GM12878 (cell line): ENCODE results near the gene MAP4. TPM values are rescaled to one million over a fixed set of nuclear protein-coding genes. Genes with fewer than 3 reads are reported as not detected.
A peak's percentile ranks its signal among the peaks of the same experiment; 100 is the strongest.

Source experiments
- ATAC-seq: fragments of 200-7000 bp; cut with Tn5 transposase; 3 replicates; pipeline ENCODE4 v1.9.1; 2020; ENCODE audit warnings: mild to moderate bottlenecking, moderate library complexity
- BruUV-seq: library from RNA; stranded (reverse); fragments of 400-500 nt; replicated peaks from 2 replicates; lab custom pipeline; 2021; lab: Mats Ljungman, UMichigan
- CTCF ChIA-PET: fragments of 300-600 bp; sonication (Branson Sonifier 250); formaldehyde crosslinking; extraction: SDS; loops from one replicate; lab custom pipeline; 2021; ENCODE audit warnings: inconsistent platforms; lab: Yijun Ruan, JAX
- POLR2A ChIA-PET: fragments of 350-600 bp; formaldehyde crosslinking; extraction: SDS; loops from one replicate; lab custom pipeline; 2021; ENCODE audit warnings: inconsistent platforms; lab: Charles Lee
- RAD21 ChIA-PET: fragments of 300-600 bp; sonication (Branson Sonifier 250); formaldehyde crosslinking; loops from one replicate; lab custom pipeline; 2023; ENCODE audit warnings: antibody characterized with exemption; ENCODE audit not compliant: unreplicated experiment; lab: Charles Lee
- SMC1A ChIA-PET: fragments of 300-600 bp; sonication (Branson Sonifier 250); formaldehyde crosslinking; loops from one replicate; lab custom pipeline; 2023; ENCODE audit not compliant: unreplicated experiment, uncharacterized antibody; lab: Charles Lee
- DNase-seq: peaks from one replicate; pipeline ENCODE4 v3.0.0-alpha.2; 2011; ENCODE audit warnings: low read depth, low spot score
- FAIRE-seq: peaks from 3 replicates; lab custom pipeline; 2011; peaks lifted over from hg19 to GRCh38; lab: Jason Lieb, UNC
- H2AFZ ChIP-seq: 2 replicates; pipeline ENCODE4 v1.6.0; 2011; ENCODE audit warnings: low read depth, low read length, control low read depth; ENCODE audit not compliant: control insufficient read depth
- H3K27ac ChIP-seq: 2 replicates; pipeline ENCODE4 v1.5.1; 2011; ENCODE audit warnings: control low read depth; ENCODE audit not compliant: control insufficient read depth, insufficient read depth
- H3K27me3 ChIP-seq, 2 experiments: replicated peaks in 1 of 2; 2 replicates each; pipeline versions ENCODE4 v1.6.0 to v1.6.1; 2011; ENCODE audit warnings: low read length in 1 of 2; ENCODE audit not compliant: control insufficient read depth in 2 of 2, insufficient read depth in 2 of 2
- H3K36me3 ChIP-seq, 2 experiments: 2 replicates each; pipeline ENCODE4 v1.5.1; 2011; ENCODE audit warnings: low read length in 1 of 2; ENCODE audit not compliant: control insufficient read depth in 2 of 2, insufficient read depth in 2 of 2
- H3K4me1 ChIP-seq: 2 replicates; pipeline ENCODE4 v1.6.1; 2011; ENCODE audit warnings: mild to moderate bottlenecking, low read length, moderate library complexity, mixed read lengths; ENCODE audit not compliant: control insufficient read depth, insufficient read depth
- H3K4me2 ChIP-seq: 2 replicates; pipeline ENCODE4 v1.6.0; 2011; ENCODE audit warnings: control low read depth; ENCODE audit not compliant: control insufficient read depth, insufficient read depth
- H3K4me3 ChIP-seq: fragments of 200-600 bp; sonication (generic); 2 replicates; pipeline ENCODE4 v1.5.1; 2016
- H3K79me2 ChIP-seq: 2 replicates; pipeline ENCODE4 v1.6.0; 2011; ENCODE audit warnings: low read length; ENCODE audit not compliant: control insufficient read depth, insufficient read depth
- H3K9ac ChIP-seq: 2 replicates; pipeline ENCODE4 v1.8.0; 2011; ENCODE audit warnings: low read length, control low read depth, mixed read lengths; ENCODE audit not compliant: control insufficient read depth, insufficient read depth
- H3K9me3 ChIP-seq: replicated peaks from 3 replicates; pipeline ENCODE4 v1.5.1; 2011; ENCODE audit warnings: mild to moderate bottlenecking, low read length; ENCODE audit not compliant: control insufficient read depth, insufficient read depth
- H4K20me1 ChIP-seq: 2 replicates; pipeline ENCODE4 v1.6.0; 2011; ENCODE audit not compliant: control insufficient read depth, insufficient read depth
- CHD2 ChIP-seq: IDR thresholded peaks from 2 replicates; pipeline ENCODE4 v1.6.1; 2011; ENCODE audit warnings: low read depth, low read length, improper control_type of control experiment, borderline replicate concordance
- GATAD2B ChIP-seq: fragments of 450-650 bp; conservative IDR thresholded peaks from 2 replicates; pipeline ENCODE4 v1.6.1; 2017; ENCODE audit warnings: low read depth, mild to moderate bottlenecking, moderate library complexity
- MTA3 ChIP-seq: IDR thresholded peaks from 2 replicates; pipeline ENCODE4 v1.6.1; 2012; ENCODE audit warnings: low read length, inconsistent platforms, borderline replicate concordance
- PML ChIP-seq: IDR thresholded peaks from 2 replicates; pipeline ENCODE4 v1.6.1; 2012; ENCODE audit warnings: low read length, inconsistent platforms
- POLR2A ChIP-seq: IDR thresholded peaks from 2 replicates; pipeline ENCODE4 v1.6.1; 2011; ENCODE audit warnings: low read depth, mild to moderate bottlenecking, low read length
- POLR2AphosphoS2 ChIP-seq: IDR thresholded peaks from 2 replicates; pipeline ENCODE4 v1.6.1; 2011; ENCODE audit warnings: low read depth, mild to moderate bottlenecking, low read length, improper control_type of control experiment, moderate library complexity
- POLR2AphosphoS5 ChIP-seq: IDR thresholded peaks from 2 replicates; pipeline ENCODE4 v1.6.1; 2011; ENCODE audit warnings: mild to moderate bottlenecking, low read length, inconsistent platforms
- RUNX3 ChIP-seq: IDR thresholded peaks from 2 replicates; pipeline ENCODE4 v1.6.1; 2012; ENCODE audit warnings: low read length, inconsistent platforms
- SUZ12 ChIP-seq: fragments of 200-600 bp; sonication (generic); IDR thresholded peaks from one replicate; pipeline ENCODE4 v1.6.1; 2018; ENCODE audit warnings: antibody characterized with exemption, mild to moderate bottlenecking; ENCODE audit not compliant: unreplicated experiment
- TCF12 ChIP-seq: IDR thresholded peaks from 2 replicates; pipeline ENCODE4 v1.6.1; 2011; ENCODE audit warnings: low read depth, mild to moderate bottlenecking, low read length
- WGBS: methylation state at CpG from one replicate; pipeline ENCODE4 v1.1.6; 2016; ENCODE audit warnings: low lambda C conversion rate; ENCODE audit not compliant: insufficient replicate concordance, insufficient coverage; ENCODE audit errors: missing lambda C conversion rate; 5-methylcytosine and 5-hydroxymethylcytosine counted together
- in situ Hi-C: fragments of 300-500 bp; cut with MboI; formaldehyde crosslinking; loops from 9 replicates; pipeline ENCODE4 v1.14.3; 2018; ENCODE audit warnings: mixed read lengths
- intact Hi-C: fragments of 100-400 bp; cut with micrococcal nuclease; formaldehyde crosslinking; loops from one replicate; pipeline ENCODE4 v1.14.2; 2022; ENCODE audit not compliant: unreplicated experiment
- polyA plus RNA-seq, 11 experiments: library from polyadenylated mRNA; depleted of rRNA in 4 of 11; unstranded in 6 of 11; stranded (reverse) in 5 of 11; fragments of >200 nt; fragmentation: Nextera tagmentation in 4 of 11; fragmentation: Illumina TruSeq in 1 of 11; extraction: Ambion mirVana in 4 of 11; extraction: Trizol in 1 of 11; gene quantifications; 1 replicate in 1 of 11; 2 replicates in 10 of 11; pipeline versions ENCODE4 v1.2.1 to v1.2.3, GENCODE V29; 2011 to 2016; ENCODE audit warnings: inconsistent platforms in 2 of 11, missing spikeins in 2 of 11, low read depth in 1 of 11
- total RNA-seq, 4 experiments: library from RNA; depleted of rRNA in 3 of 4; stranded (reverse); fragments of >200 nt in 3 of 4; fragmentation: Illumina TruSeq in 1 of 4; extraction: Trizol in 1 of 4; gene quantifications; 2 replicates each; pipeline versions ENCODE4 v1.2.1 to v1.2.3, GENCODE V29; 2013 to 2021
- TF ChIP-seq, protein P1 (sequence below): fragments of 450-650 bp; IDR thresholded peaks from 2 replicates; pipeline ENCODE4 v1.6.1; 2016; ENCODE audit warnings: mild to moderate bottlenecking, moderate library complexity, borderline replicate concordance
- TF ChIP-seq, protein P2 (sequence below): IDR thresholded peaks from 2 replicates; pipeline ENCODE4 v1.6.1; 2011; ENCODE audit warnings: borderline replicate concordance, low read depth, mild to moderate bottlenecking, moderate library complexity, mixed read lengths, low read length; ENCODE audit not compliant: insufficient read depth; ENCODE audit errors: extremely low read length
- TF ChIP-seq, protein P3 (sequence below): IDR thresholded peaks from 2 replicates; pipeline ENCODE4 v1.6.1; 2011; ENCODE audit warnings: borderline replicate concordance, low read depth, mild to moderate bottlenecking, moderate library complexity, low read length; ENCODE audit not compliant: insufficient read depth, poor library complexity, severe bottlenecking

MAP4 gene
- total and polyA plus RNA-seq, 10 of the 15 experiments (the other 5 are each of a cell fraction or from before 2014, with no cell fraction given), result 22.2 to 145 (median 47.2) TPM

DNA sequence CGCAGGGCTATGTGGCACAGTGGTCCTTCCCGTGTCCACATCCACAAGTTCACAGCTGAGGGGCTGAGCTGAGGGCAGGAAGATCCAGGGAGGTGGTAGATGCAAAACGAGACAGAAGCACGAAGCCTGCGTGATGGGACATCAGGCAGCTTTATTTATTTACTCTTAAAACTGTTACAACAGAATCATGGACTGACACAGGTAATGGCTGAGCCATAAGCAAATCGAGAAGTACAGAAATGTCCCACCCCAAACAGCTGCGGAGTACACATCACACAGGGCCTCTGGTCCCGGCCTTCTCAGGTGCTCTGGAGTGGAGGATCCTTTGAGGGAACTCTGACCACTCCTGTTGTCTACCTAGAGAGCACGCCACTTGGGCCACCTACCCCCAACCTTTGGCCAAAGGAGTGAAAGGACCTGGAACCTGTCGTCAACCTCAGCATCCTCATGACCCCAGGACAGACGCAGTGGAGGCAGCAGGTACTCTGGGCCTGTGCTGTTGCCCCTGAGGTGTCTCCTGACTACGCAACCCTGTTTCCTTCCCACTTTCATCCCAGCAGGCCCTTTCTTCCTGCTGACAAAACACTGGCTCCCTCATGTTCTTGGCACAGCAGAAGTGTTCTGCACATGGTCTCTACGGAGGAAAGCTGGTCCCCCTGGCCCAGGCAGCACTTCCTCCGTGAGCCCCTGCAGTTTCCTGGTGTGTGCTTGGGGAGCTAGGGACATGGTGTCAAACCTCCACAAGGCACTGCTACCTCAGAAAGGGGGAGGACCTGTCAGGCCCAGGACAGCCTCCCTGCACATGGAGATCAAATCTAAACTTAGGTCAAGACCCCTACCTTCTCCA lies 165.4 kb downstream of the MAP4 start:
- ATAC-seq (no peak; the same call in 2 of the 3 replicates), DNase-seq (no peak), FAIRE-seq (no peak)
- Histone ChIP-seq H3K36me3 (peaks cover 9 to 51% of the 10 kb centered on the region in 2 experiments), H2AFZ (no peak overlapping the region), H4K20me1 (no peaks in the 10 kb centered on the region), H3K4me3 (no peak overlapping the region), H3K9me3 (no peaks in the 10 kb centered on the region), H3K4me2 (no peak overlapping the region), H3K27ac (no peak overlapping the region), H3K79me2 (no peaks in the 10 kb centered on the region), H3K4me1 (no peaks in the 10 kb centered on the region), H3K27me3 (no peaks in the 10 kb centered on the region), H3K9ac (no peak overlapping the region)
- ChIA-PET POLR2A (no interaction called here), SMC1A (no interaction called here), CTCF (interaction anchor here (1.4 to 2.2 kb wide), 2 partner anchors 13 to 301 kb away, joined by 3 to 6 read pairs; no protein-coding TSS in a partner anchor), RAD21 (no interaction called here)
- TF ChIP-seq, protein P1, sequence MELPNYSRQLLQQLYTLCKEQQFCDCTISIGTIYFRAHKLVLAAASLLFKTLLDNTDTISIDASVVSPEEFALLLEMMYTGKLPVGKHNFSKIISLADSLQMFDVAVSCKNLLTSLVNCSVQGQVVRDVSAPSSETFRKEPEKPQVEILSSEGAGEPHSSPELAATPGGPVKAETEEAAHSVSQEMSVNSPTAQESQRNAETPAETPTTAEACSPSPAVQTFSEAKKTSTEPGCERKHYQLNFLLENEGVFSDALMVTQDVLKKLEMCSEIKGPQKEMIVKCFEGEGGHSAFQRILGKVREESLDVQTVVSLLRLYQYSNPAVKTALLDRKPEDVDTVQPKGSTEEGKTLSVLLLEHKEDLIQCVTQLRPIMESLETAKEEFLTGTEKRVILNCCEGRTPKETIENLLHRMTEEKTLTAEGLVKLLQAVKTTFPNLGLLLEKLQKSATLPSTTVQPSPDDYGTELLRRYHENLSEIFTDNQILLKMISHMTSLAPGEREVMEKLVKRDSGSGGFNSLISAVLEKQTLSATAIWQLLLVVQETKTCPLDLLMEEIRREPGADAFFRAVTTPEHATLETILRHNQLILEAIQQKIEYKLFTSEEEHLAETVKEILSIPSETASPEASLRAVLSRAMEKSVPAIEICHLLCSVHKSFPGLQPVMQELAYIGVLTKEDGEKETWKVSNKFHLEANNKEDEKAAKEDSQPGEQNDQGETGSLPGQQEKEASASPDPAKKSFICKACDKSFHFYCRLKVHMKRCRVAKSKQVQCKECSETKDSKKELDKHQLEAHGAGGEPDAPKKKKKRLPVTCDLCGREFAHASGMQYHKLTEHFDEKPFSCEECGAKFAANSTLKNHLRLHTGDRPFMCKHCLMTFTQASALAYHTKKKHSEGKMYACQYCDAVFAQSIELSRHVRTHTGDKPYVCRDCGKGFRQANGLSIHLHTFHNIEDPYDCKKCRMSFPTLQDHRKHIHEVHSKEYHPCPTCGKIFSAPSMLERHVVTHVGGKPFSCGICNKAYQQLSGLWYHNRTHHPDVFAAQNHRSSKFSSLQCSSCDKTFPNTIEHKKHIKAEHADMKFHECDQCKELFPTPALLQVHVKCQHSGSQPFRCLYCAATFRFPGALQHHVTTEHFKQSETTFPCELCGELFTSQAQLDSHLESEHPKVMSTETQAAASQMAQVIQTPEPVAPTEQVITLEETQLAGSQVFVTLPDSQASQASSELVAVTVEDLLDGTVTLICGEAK, result no peak
- TF ChIP-seq TCF12, result no peak
- TF ChIP-seq PML, result 0 out of 2 replicates have a peak, but pooled peaks have one; percentile 45
- no peak for TF ChIP-seq GATAD2B
- TF ChIP-seq POLR2AphosphoS2, result no peak
- TF ChIP-seq CHD2, result no peak
- peak; percentile 8 for TF ChIP-seq POLR2AphosphoS5
- no peak for TF ChIP-seq SUZ12
- peak; percentile 43 for TF ChIP-seq POLR2A
- TF ChIP-seq MTA3, result peak; percentile 13; the same call in 1 of the 2 replicates
- TF ChIP-seq RUNX3, result no peak
- TF ChIP-seq, protein P2, sequence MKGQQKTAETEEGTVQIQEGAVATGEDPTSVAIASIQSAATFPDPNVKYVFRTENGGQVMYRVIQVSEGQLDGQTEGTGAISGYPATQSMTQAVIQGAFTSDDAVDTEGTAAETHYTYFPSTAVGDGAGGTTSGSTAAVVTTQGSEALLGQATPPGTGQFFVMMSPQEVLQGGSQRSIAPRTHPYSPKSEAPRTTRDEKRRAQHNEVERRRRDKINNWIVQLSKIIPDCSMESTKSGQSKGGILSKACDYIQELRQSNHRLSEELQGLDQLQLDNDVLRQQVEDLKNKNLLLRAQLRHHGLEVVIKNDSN, result no peak
- TF ChIP-seq, protein P3, sequence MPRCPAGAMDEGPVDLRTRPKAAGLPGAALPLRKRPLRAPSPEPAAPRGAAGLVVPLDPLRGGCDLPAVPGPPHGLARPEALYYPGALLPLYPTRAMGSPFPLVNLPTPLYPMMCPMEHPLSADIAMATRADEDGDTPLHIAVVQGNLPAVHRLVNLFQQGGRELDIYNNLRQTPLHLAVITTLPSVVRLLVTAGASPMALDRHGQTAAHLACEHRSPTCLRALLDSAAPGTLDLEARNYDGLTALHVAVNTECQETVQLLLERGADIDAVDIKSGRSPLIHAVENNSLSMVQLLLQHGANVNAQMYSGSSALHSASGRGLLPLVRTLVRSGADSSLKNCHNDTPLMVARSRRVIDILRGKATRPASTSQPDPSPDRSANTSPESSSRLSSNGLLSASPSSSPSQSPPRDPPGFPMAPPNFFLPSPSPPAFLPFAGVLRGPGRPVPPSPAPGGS, result peak; percentile 9
- in situ Hi-C loops, result no loop called here
- intact Hi-C loops, result no loop called here
- BruUV-seq, result no TSS peak
- WGBS, result 89% methylated on average over 14 of the region's 14 CpGs
